OCI-LY7 (cell line): ENCODE data around the gene ISCA1. TPM values are rescaled to one million over a fixed set of nuclear protein-coding genes. Genes with fewer than 3 reads are reported as not detected.
A peak's percentile ranks its signal among the peaks of the same experiment; 100 is the strongest.

Experiments used
- BruUV-seq: library from RNA; stranded (reverse); fragments of 400-500 nt; replicated peaks from 2 replicates; lab custom pipeline; 2021; lab: Mats Ljungman, UMichigan
- CTCF ChIA-PET: fragments of 300-600 bp; sonication (Branson Sonifier 250); formaldehyde crosslinking; loops from one replicate; lab custom pipeline; 2022; ENCODE audit warnings: antibody characterized with exemption; ENCODE audit not compliant: unreplicated experiment; lab: Charles Lee
- POLR2A ChIA-PET: fragments of 300-600 bp; sonication (Branson Sonifier 250); formaldehyde crosslinking; loops from one replicate; lab custom pipeline; 2022; ENCODE audit warnings: antibody characterized with exemption; lab: Charles Lee
- DNase-seq: peaks from one replicate; pipeline ENCODE4 v3.0.0-alpha.2; 2015; ENCODE audit warnings: low spot score
- H2AFZ ChIP-seq: fragments of 200-600 bp; sonication (generic), shearing (Covaris generic); 2 replicates; pipeline ENCODE4 v1.6.1; 2014; ENCODE audit warnings: mild to moderate bottlenecking, antibody characterized with exemption, low read length, moderate library complexity
- H3K27ac ChIP-seq: fragments of 200-600 bp; sonication (generic); 2 replicates; pipeline ENCODE4 v1.5.1; 2014; ENCODE audit warnings: mixed run types, low read depth, mild to moderate bottlenecking, moderate library complexity, low read length, inconsistent platforms; ENCODE audit not compliant: poor library complexity, severe bottlenecking
- H3K36me3 ChIP-seq: fragments of 200-600 bp; sonication (generic); 2 replicates; pipeline ENCODE4 v1.6.1; 2014; ENCODE audit warnings: mild to moderate bottlenecking, antibody characterized with exemption, low read length, moderate library complexity, mixed read lengths; ENCODE audit not compliant: insufficient read depth
- H3K4me1 ChIP-seq: fragments of 200-600 bp; sonication (generic); 2 replicates; pipeline ENCODE4 v1.5.1; 2014; ENCODE audit warnings: mild to moderate bottlenecking, low read length; ENCODE audit not compliant: insufficient read depth, poor library complexity, severe bottlenecking
- H3K4me2 ChIP-seq: fragments of 200-600 bp; sonication (generic); 2 replicates; pipeline ENCODE4 v1.6.1; 2014; ENCODE audit warnings: mild to moderate bottlenecking, low read length
- H3K4me3 ChIP-seq: fragments of 200-600 bp; sonication (generic); 2 replicates; pipeline ENCODE4 v1.5.1; 2014; ENCODE audit warnings: mild to moderate bottlenecking, low read depth, low read length; ENCODE audit not compliant: poor library complexity, severe bottlenecking
- H3K79me2 ChIP-seq: fragments of 200-600 bp; sonication (generic); 2 replicates; pipeline ENCODE4 v1.6.1; 2016; ENCODE audit warnings: low read depth, mild to moderate bottlenecking, low read length, moderate library complexity, mixed read lengths; ENCODE audit not compliant: insufficient read depth
- H3K9me2 ChIP-seq: fragments of 200-600 bp; sonication (generic); 2 replicates; pipeline ENCODE4 v1.6.1; 2016; ENCODE audit warnings: mild to moderate bottlenecking, low read length, mixed read lengths; ENCODE audit not compliant: insufficient read depth
- H3K9me3 ChIP-seq: fragments of 200-600 bp; sonication (generic); 2 replicates; pipeline ENCODE4 v1.6.1; 2014; ENCODE audit warnings: mild to moderate bottlenecking, mixed run types, low read length, mixed read lengths
- H4K20me1 ChIP-seq: fragments of 200-600 bp; sonication (generic); 2 replicates; pipeline ENCODE4 v1.6.1; 2014; ENCODE audit warnings: mild to moderate bottlenecking, antibody characterized with exemption, low read length, moderate library complexity, mixed read lengths; ENCODE audit not compliant: insufficient read depth
- EZH2phosphoT487 ChIP-seq: fragments of 200-600 bp; sonication (generic); IDR thresholded peaks from 2 replicates; pipeline ENCODE4 v1.6.1; 2018; ENCODE audit warnings: low read depth, borderline replicate concordance, mild to moderate bottlenecking, mixed run types, antibody characterized with exemption, low read length, moderate library complexity, mixed read lengths
- intact Hi-C: fragments of 100-400 bp; cut with micrococcal nuclease; formaldehyde crosslinking; loops from one replicate; pipeline ENCODE4 v1.10.0; 2022; ENCODE audit not compliant: unreplicated experiment
- total RNA-seq, 2 experiments: library from RNA; depleted of rRNA in 1 of 2; stranded (reverse); fragments of >200 nt in 1 of 2; shearing (Covaris generic) in 1 of 2; gene quantifications; 2 replicates each; pipeline ENCODE4 v1.2.3, GENCODE V29; 2014 to 2022
- TF ChIP-seq, protein P1 (sequence below): fragments of 200-600 bp; sonication (generic); conservative IDR thresholded peaks from 2 replicates; pipeline ENCODE4 v1.5.1; 2014; ENCODE audit warnings: mild to moderate bottlenecking, antibody characterized with exemption, low read length, moderate library complexity, mixed read lengths

The ISCA1 gene
- total RNA-seq, 2 experiments from 2014 or later, result 21.8 to 24.0 TPM

DNA sequence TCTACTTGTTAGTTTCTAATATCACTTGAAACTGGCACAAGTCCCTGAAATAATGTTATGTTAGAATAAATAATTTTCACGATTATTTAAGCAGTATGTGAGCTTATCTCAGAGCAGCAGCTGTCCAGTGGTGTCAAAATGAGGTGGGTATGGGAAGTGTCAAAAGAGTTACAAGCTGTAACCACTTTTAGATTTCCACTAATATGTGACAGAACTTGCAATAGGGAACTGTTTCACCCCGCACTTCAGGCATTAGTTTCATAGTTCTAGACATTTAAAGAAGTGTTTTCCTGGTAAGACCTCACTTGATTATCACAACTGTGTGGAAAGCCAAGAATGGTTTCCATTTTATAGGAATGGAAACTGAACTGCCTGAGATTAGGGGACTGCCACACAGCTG is 2.9 kb upstream of the ISCA1 start:
- CTCF ChIA-PET, result no interaction called here
- H3K4me2 ChIP-seq, result no peak overlapping the region
- BruUV-seq, result no TSS peak

GRCh38 chr9:86282979-86283535 is 719 bp upstream of the ISCA1 start:
- ChIA-PET CTCF (no interaction called here), POLR2A (interaction anchor here (0.6 to 1.2 kb wide), 3 partner anchors 66 to 74 kb away, joined by 3 to 5 read pairs (median 3); no protein-coding TSS in a partner anchor)
- TSS peak; percentile 53 for BruUV-seq
- intact Hi-C loops, result loop anchor here (2.0 kb wide), 1 partner anchor 72 kb away; the partner anchor contains the start of gene TUT7
- H3K9me3 ChIP-seq, result no peaks in the 10 kb centered on the region
- peaks cover 14% of the 10 kb centered on the region; the same call in 1 of the 2 replicates for H4K20me1 ChIP-seq
- peak overlapping the region; percentile 76 for H3K27ac ChIP-seq
- H3K4me1 ChIP-seq, result peaks cover 33% of the 10 kb centered on the region
- H3K4me2 ChIP-seq, result peak overlapping the region; percentile 91
- TF ChIP-seq EZH2phosphoT487, result no peak
- TF ChIP-seq, protein P1, sequence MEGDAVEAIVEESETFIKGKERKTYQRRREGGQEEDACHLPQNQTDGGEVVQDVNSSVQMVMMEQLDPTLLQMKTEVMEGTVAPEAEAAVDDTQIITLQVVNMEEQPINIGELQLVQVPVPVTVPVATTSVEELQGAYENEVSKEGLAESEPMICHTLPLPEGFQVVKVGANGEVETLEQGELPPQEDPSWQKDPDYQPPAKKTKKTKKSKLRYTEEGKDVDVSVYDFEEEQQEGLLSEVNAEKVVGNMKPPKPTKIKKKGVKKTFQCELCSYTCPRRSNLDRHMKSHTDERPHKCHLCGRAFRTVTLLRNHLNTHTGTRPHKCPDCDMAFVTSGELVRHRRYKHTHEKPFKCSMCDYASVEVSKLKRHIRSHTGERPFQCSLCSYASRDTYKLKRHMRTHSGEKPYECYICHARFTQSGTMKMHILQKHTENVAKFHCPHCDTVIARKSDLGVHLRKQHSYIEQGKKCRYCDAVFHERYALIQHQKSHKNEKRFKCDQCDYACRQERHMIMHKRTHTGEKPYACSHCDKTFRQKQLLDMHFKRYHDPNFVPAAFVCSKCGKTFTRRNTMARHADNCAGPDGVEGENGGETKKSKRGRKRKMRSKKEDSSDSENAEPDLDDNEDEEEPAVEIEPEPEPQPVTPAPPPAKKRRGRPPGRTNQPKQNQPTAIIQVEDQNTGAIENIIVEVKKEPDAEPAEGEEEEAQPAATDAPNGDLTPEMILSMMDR, result no peak
- H3K79me2 ChIP-seq, result peaks cover 37% of the 10 kb centered on the region
- H3K4me3 ChIP-seq, result peak overlapping the region; percentile 89
- no peaks in the 10 kb centered on the region for H3K9me2 ChIP-seq
- no peak for DNase-seq
- H3K36me3 ChIP-seq, result peaks cover 25% of the 10 kb centered on the region
- H2AFZ ChIP-seq, result peak overlapping the region; percentile 95

More for the DNA sequence above, 2.9 kb upstream of the ISCA1 start:
- H3K9me2 ChIP-seq, result no peaks in the 10 kb centered on the region
- no peaks in the 10 kb centered on the region for H3K9me3 ChIP-seq
- peaks cover 15% of the 10 kb centered on the region for H3K79me2 ChIP-seq
- DNase-seq, result no peak
- H4K20me1 ChIP-seq, result peaks cover 5% of the 10 kb centered on the region; the same call in 1 of the 2 replicates
- H3K27ac ChIP-seq, result no peak overlapping the region
- intact Hi-C loops, result loop anchor here (5.0 kb wide), 1 partner anchor 52 kb away; no protein-coding TSS in a partner anchor
- H3K4me1 ChIP-seq, result peaks cover 33% of the 10 kb centered on the region
- H3K36me3 ChIP-seq, result peaks cover 6% of the 10 kb centered on the region; the same call in 1 of the 2 replicates
- POLR2A ChIA-PET, result no interaction called here
- no peak overlapping the region for H3K4me3 ChIP-seq
- TF ChIP-seq EZH2phosphoT487, result no peak
- TF ChIP-seq, protein P1, result no peak
- H2AFZ ChIP-seq, result no peak overlapping the region

- CTCF ChIA-PET, result no interaction called here
- peak overlapping the region; percentile 91 for H3K4me2 ChIP-seq
- DNase-seq, result no peak
- H3K4me3 ChIP-seq, result peak overlapping the region; percentile 89
- peaks cover 27% of the 10 kb centered on the region for H3K4me1 ChIP-seq
- no TSS peak for BruUV-seq
- POLR2A ChIA-PET, result interaction anchor here (0.6 to 1.3 kb wide), 3 partner anchors 38 to 76 kb away, joined by 3 read pairs; no protein-coding TSS in a partner anchor
- TF ChIP-seq, protein P1, result no peak
- TF ChIP-seq EZH2phosphoT487, result no peak
- H3K36me3 ChIP-seq, result peaks cover 20% of the 10 kb centered on the region
- no peaks in the 10 kb centered on the region for H3K9me3 ChIP-seq
- H3K79me2 ChIP-seq, result peaks cover 49% of the 10 kb centered on the region
- H2AFZ ChIP-seq, result peak overlapping the region; percentile 95; the same call in 1 of the 2 replicates
- intact Hi-C loops, result loop anchor here (2.0 kb wide), 1 partner anchor 73 kb away; the partner anchor contains the start of gene TUT7
- H3K27ac ChIP-seq, result peak overlapping the region; percentile 76
- no peaks in the 10 kb centered on the region for H3K9me2 ChIP-seq
- H4K20me1 ChIP-seq, result peaks cover 18% of the 10 kb centered on the region
Measured at GRCh38 chr9:86281593-86282076, 703 bp downstream of the ISCA1 start.
